ENCODE results near the gene WNT9B. TPM values are rescaled to one million over a fixed set of nuclear protein-coding genes. Genes with fewer than 3 reads are reported as not detected.

WNT9B gene
- total RNA-seq, 1 experiment from 2014 or later: 0.70 TPM

GRCh38 chr17:46885415-46886309 lies 34.3 kb downstream of the WNT9B start:
- H3K36me3 Mint-ChIP-seq (ENCODE audit: insufficient read depth in 1 of 3, low read depth in 3 of 3): no peaks in the 10 kb centered on the region
- DNase-seq: no peak
- H4K8ac ChIP-seq (replicated peaks; ENCODE audit: insufficient read length, low read depth, low read length): no peak overlapping the region
- H2AFZ ChIP-seq (ENCODE audit: low read length): no peak overlapping the region
- H3K4ac ChIP-seq (ENCODE audit: low read depth, low read length): no peak overlapping the region
- no peaks in the 10 kb centered on the region for H3K27me3 ChIP-seq (ENCODE audit: insufficient read depth, low read length)
- no peak overlapping the region for H4K5ac ChIP-seq (ENCODE audit: insufficient read length, low read depth, low read length)
- no peak overlapping the region for H3K23ac ChIP-seq (ENCODE audit: insufficient read length, low read depth, low read length)
- H3K18ac ChIP-seq (ENCODE audit: insufficient read length, low read depth, low read length): no peak overlapping the region
- no peak overlapping the region for H2BK5ac ChIP-seq (ENCODE audit: insufficient read length, low read length)
- H3K4me2 ChIP-seq (ENCODE audit: insufficient read depth, insufficient read length, low read length): no peak overlapping the region
- no peaks in the 10 kb centered on the region for H3K4me1 ChIP-seq (ENCODE audit: insufficient read depth, low read length)
- H3T11ph ChIP-seq (ENCODE audit: low read length): no peak overlapping the region
- no peak overlapping the region; the same call in 1 of the 2 replicates for H3K14ac ChIP-seq (ENCODE audit: insufficient read depth, low read length)
- H3K79me2 ChIP-seq (ENCODE audit: insufficient read depth, low read length): no peaks in the 10 kb centered on the region
- no CpG with 5 or more reads among the region's 10 CpGs for WGBS (ENCODE audit: extremely low coverage, insufficient read length, low lambda C conversion rate)
- H3K9ac ChIP-seq (ENCODE audit: extremely low read depth, insufficient read length, low read length): no peak overlapping the region
- no peaks in the 10 kb centered on the region for H3K79me1 ChIP-seq (ENCODE audit: insufficient read depth, low read depth, low read length, poor library complexity, severe bottlenecking)
- H2BK15ac ChIP-seq (ENCODE audit: low read depth, low read length): no peak overlapping the region
- H3K9me3 Mint-ChIP-seq: no peaks in the 10 kb centered on the region
- no peak for TF ChIP-seq CTCF (conservative IDR thresholded peaks at IDR 0.05)
- no peaks in the 10 kb centered on the region for H3K23me2 ChIP-seq (ENCODE audit: insufficient read length, low read depth, low read length, poor library complexity, severe bottlenecking)
- H4K91ac ChIP-seq (ENCODE audit: insufficient read length, low read depth, low read length): no peak overlapping the region
- no peak overlapping the region for H3K56ac ChIP-seq (ENCODE audit: insufficient read length, low read depth, low read length)
- peak overlapping the region in 1 of 3 experiments; percentile 20; a peak in 1 of 7 replicates for H3K27ac Mint-ChIP-seq
- peaks cover 7 to 16% of the 10 kb centered on the region in 2 experiments for H3K4me1 Mint-ChIP-seq
- peaks cover 6% of the 10 kb centered on the region for H3K27me3 Mint-ChIP-seq (ENCODE audit: low read depth)
- no peak overlapping the region for H3K4me3 Mint-ChIP-seq
- H2BK20ac ChIP-seq (ENCODE audit: low read depth, low read length, poor library complexity, severe bottlenecking): no peak overlapping the region
- H2BK120ac ChIP-seq (ENCODE audit: low read depth, low read length, poor library complexity, severe bottlenecking): no peak overlapping the region
- no peaks in the 10 kb centered on the region for H4K20me1 ChIP-seq (ENCODE audit: control insufficient read depth, insufficient read depth, insufficient read length)
- H2BK12ac ChIP-seq (ENCODE audit: insufficient read length, low read depth, low read length): no peak overlapping the region
- no peak overlapping the region for H3K27ac ChIP-seq (ENCODE audit: insufficient read length, low read depth, low read length)
- no peak overlapping the region for H2AK5ac ChIP-seq (ENCODE audit: insufficient read length, low read length)
- no peaks in the 10 kb centered on the region for H3K9me3 ChIP-seq (ENCODE audit: control insufficient read depth, low read depth, low read length)
